Activated CD4-positive, alpha-beta T cell treated with anti-CD3 and anti-CD28 coated beads, Interleukin-2, amount 50 U/mL, for 16 hours (primary cell): ENCODE results near the gene RAB3D.
"Not testable (repeated sequence)": the region's sequence is repeated elsewhere in the genome, so short reads cannot be mapped to it uniquely, and the experiment has no call there.

ENCODE experiments used
- DNase-seq: peaks from one replicate; pipeline ENCODE4 v3.0.0-alpha.2; 2020

The RAB3D gene, protein sequence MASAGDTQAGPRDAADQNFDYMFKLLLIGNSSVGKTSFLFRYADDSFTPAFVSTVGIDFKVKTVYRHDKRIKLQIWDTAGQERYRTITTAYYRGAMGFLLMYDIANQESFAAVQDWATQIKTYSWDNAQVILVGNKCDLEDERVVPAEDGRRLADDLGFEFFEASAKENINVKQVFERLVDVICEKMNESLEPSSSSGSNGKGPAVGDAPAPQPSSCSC

DNA sequence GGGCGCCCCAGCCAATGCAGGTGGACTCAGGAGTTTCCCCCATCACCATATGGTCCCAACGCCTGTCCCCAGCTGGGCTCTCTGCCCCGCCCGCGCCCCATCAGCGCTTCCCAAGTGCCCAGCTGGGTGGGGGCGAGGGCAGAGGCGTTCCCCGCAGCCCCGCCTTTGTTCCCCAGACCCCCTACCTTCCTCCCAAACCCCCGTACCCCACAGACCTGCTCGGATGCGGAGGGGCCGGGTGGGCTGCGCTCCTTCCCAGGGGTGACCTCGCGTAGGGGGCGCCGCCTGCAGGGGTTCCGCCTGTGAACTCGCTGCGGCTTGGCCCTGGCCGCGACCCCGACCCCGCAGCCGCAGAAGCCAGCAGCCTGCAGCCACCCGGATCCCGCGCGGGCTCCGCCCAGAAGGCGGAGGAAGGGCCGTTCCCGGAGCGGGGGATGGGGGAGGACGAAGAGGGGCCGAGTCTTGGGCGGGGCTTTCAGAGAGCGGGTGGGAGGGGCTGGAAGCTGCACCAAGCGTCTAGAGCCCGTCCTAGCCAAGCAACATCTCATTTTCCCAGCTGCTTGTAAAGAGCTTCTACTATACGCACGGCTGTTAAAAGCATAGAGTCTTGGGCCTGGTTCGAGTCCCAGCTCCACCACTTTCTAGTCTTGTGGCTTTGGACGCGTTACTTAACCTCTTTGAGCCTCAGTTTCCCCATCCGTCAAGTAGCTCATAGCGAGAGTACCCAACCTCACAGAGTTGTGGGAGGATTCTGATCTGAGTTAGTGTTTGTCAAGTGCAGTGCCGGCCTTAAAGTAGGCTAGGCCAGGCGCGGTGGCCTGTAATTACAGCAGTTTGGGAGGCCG is at the start of gene RAB3D:
Gene RAB3D (minus strand): TSS at position 404 of the 845 bp plus-strand sequence. CDS start 2,258 bp downstream, outside the sequence.
- peak; percentile 86 for DNase-seq

DNA sequence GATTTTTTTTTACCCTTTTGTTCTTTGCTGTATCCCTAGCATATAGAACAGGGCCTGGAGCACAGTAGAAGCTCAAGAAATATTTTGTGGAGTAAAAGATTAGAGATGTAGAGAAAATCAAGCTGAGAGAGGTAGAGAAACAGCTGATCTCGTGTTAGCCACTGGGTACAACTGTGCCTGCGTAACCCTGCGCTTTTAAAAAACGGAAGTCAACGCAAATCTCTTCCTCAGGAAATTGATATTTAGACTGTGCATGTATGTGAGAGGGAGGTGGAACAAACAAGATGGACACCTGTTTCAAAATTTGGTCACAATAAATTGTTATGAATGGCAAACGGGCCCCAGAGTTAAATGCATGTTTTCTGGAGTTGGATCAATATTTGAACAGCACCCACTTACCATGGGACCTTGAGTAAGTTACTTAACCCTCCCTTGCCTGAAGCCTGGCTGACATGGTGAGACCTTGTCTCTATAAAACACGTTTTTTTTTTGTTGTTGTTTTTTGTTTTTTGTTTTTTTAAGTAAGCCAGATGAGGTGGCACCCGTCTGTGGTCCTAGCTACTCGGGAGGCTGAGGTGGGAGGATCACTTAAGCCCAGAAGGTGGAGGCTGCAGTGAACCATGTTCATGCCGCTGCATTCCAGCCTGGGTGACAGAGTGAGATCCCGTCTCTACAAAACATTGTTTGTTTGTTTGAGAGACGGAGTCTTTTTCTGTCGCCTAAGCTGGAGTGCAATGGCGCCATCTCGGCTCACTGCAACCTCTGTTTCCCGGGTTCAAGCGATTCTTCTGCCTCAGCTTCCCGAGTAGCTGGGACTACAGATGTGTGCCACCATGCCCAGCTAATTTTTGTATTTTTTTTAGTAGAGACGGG is 47.9 kb upstream of the RAB3D start:
- DNase-seq = no peak

DNA sequence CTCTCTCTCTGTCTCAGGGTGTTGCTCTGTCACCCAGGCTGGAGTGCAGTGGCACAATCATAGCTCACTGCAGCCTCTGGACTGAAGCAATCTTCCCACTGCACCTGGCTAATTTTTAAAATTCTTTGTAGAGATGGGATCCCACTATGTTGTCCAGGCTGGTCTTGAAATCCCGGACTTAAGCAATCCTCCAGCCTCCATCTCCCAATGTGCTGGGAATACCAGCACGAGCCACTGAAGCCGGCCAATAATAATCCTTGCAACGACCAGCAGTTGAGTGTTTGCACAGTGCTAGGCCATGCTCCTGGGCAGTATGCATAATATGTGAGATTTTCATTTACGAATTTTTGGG is 45.3 kb upstream of the RAB3D start:
- no peak for DNase-seq

DNA sequence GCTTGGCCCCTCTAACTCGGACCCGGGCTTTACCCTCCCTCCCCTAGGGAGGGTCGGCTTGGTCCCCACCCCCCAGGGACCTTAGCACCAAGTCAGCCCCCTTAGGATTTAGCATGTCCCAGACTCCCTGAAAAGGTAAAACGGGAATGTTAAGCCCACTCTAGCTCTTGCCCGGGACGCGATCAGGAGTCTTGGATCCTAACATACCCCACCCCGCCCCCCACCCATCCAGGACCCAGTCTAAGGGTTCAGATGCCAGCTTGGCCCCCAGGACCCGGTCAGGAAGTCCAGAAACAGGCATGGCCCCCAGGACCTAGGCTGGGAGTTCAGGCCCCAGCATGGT is 44.2 kb upstream of the RAB3D start:
- no peak for DNase-seq

DNA sequence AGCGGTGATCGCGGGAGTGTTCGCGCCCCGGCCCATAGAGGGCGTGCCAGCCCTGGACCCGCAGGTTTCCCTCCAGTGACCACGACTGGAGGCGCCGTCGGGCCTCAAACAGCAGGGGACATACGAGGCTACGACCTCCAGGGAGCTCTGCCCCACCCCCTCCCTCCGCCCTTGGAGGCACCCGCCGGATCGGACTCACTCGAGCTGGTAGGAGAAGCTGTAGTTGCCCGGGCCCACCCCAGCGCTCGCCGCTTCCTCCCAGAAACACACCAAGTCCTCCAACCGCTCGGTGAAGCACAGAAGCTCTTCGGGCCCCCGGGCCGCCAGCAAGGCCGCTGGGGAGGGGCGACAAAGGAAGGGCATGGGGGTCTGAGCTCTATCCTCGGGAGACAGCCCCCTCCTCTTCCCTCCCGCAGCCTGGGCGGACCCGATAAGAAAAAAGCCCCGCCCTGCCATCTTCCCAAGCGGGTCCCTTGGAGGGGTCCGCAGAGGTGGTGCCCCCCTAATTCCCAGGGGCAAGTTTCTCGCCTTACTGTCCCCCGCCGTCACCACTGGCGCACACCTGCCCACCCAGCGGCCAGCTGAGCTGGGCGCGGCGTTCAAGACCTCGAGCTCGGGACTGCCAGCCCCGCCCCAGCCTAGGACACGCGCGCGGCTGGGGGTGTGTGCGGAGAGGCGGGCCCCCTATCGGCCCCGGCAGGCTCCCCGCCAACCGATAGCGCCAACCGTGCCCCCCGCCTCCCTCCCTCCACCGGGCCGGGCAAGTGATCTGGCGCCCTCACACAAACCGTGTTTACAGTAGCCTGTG is 43.6 kb upstream of the RAB3D start:
- peak; percentile 49 for DNase-seq

DNA sequence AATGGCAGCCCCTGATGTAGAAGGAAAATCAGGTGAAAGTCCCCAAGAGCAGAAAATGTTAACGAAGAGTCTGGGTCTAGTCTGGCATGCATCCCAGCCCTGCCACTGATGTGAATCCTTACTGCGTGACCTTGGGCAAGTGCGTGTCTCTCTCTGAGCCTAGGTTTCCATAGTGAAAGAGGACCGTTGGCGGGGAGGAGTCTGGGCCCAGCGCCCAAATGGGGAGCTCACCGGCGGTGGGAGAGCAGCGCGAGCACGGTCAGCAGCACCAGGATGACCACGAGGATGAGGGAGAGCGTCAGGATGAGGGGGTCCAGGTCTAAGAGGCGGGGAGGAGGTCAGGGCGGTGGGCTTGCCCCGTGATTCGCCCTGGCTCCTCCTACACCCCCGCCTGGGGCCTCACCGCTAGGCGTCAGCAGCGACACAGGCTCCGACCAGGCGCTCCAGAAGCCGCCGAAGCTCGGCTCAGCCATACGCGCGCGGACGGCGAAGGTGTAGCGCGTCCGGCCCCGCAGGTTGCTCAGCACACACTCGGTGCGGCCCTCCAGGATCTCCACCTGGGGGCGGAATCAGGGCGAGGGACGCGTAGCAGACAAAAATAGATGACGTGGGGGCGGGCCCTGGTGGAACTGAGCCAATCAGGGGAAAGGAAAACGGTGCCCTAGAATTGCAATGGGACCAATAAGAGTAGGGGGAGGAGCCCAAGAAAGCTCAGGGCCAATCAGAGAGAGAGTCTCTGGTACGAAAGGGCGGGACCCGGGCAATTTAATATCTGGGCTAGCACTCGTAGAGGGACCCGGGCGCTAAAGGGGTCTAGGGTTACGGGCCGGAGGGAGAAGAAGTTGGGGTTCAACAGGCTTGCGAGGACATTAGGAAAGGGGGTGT is 41.4 kb upstream of the RAB3D start:
- peak; percentile 99 for DNase-seq

DNA sequence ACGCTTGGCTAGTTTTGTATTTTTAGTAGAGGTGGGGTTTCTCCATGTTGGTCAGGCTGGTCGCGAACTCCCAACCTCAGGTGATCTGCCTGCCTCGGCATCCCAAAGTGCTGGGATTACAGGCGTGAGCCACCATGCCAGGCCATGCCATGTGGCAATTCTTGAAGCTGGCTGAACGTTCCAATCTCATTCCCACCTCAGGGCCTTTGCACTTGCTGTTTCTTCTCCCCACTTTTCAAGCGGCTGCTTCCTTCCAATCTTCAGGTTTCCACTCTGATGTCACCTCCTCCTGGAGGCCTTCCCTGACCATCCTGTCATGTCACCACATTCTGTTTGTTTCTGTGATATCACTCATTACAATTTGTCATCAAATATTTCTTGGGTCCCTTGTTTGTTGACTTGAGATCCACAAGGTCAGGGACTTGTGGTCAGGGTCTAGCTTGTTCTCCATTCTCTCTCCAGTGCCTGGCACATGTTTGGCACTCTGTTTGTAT is 40.4 kb upstream of the RAB3D start:
- no peak for DNase-seq

DNA sequence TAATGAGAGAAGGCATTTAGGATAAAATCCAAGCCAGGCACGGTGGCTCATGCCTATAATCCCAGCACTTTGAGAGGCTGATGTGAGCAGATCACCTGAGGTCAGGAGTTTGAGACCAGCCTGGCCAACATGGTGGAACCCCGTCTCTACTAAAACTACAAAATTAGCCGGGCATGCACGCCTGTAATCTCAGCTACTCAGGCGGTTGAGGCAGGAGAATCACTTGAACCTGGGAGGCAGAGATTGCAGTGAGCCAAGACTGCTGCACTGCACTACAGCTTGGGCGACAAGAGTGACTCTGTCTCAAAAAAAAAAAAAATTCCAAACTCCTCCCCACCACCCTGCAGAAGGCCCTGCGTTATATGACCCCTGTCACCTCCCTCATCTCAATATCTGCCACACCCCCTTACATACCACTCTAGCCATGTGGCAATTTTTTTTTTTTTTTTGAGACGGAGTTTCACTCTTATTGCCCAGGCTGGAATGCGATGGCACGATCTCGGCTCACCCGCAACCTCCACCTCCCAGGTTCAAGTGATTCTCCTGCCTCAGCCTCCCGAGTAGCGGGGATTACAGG is 39.9 kb upstream of the RAB3D start:
- not testable (repeated sequence) for DNase-seq

DNA sequence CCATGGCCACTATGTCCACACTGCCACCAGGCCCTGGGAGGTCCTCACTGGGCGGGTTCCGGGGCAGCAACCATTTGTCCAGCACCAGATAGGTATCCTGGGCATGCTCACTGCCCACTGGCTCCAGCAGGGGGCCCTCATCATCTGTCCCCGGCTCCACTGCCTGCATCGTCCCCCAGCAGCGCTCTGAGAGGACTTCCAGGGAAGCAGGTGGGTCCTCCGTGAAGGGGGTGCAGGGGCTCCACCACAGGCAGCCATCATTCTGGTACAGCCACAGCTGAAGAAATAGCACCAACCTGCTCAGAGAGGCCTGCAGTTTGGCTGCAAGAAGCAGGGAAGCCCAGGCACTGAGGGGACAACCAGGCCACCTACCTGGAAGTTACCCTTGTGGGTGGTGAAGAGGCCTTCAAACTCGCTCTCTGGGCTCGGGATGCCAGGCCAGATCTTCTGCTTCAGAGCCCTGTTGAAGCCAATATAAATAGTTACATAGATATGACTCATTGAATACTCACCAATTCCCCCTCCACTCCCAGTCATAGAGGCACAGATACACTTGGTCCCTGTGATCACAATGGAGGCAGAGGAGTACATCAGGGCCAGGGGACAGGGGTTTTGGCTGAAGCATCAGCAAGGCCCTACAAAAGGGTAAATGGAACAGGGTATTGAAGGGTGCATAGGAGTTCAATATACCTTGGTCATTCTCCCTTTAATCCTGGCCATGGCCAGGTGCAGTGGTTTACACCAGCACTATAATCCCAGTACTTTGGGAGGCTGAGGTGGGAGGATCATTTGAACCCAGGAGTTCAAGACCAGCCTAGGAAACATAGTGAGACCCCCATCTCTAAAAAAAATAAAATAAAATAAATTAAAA is 39.1 kb upstream of the RAB3D start:
- DNase-seq = no peak

DNA sequence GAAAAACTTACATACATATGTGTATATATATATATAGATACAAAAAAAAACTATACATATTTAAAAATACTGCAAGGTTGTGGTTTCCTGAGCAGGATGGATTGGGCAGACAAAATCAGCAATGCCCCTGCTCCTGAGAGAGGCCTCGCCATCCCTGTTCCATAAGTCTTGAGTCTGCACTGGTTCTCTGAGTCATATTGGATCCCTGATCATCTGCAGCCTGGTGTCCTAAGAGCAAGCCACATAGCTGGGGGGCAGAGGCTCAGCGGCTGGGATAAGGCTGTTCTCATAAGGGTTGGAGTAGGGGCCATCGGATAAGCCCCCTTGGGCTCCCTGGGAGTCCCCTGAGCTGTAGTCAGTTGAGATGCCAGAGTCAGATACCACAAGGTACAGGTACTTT is 38.3 kb upstream of the RAB3D start:
- no peak for DNase-seq

DNA sequence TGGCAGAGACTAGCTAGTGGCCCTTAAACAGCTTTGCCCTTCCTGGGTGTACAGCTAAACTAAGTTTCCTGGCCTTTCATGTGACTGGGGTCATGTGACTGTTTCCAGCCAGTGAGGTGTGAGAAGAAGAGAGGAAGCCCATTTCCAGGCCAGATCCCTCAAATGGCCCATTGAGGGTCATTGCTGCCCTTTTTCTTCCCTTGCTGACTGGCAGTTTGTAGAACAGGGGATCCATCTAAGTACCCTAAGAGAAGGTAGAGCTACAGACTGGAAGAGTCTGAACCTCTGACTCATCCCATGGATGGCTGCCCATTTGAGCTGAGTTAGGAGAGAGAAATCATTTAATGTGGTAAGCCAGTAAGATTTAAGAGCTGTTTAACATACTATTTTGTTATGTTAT is 37.8 kb upstream of the RAB3D start:
- peak; percentile 60 for DNase-seq

DNA sequence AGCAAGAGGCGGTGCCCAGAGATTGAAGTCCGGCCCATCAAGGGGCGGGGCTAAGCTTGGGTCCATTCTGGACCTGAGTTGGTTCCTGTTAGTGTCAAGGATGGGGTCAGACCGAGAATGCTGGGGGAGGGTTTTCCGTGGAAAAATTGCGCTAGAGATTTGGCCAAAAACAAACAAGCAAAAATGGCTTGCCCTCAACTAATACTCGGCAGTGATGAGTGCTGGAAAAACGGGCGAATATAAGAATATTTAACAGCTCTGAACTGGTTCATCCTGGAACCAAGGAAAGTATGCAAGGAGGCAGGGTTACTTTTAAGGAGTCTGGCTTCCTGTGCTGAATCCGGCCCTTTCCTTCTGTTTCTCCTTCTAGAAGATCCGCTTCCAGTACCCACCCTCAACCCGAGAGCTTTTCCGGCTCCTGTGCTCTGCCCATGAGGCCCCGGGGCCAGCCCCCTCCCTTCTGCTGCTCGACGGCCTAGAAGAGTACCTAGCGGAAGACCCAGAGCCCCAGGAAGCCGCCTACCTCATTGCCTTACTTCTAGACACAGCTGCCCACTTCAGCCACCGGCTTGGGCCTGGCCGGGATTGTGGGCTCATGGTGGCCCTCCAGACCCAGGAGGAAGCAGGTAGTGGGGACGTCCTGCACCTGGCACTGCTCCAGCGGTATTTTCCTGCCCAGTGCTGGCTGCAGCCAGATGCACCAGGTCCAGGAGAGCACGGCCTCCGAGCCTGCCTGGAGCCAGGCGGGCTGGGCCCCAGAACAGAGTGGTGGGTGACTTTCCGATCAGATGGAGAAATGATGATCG is 35.9 kb upstream of the RAB3D start:
- DNase-seq = peak; percentile 85

DNA sequence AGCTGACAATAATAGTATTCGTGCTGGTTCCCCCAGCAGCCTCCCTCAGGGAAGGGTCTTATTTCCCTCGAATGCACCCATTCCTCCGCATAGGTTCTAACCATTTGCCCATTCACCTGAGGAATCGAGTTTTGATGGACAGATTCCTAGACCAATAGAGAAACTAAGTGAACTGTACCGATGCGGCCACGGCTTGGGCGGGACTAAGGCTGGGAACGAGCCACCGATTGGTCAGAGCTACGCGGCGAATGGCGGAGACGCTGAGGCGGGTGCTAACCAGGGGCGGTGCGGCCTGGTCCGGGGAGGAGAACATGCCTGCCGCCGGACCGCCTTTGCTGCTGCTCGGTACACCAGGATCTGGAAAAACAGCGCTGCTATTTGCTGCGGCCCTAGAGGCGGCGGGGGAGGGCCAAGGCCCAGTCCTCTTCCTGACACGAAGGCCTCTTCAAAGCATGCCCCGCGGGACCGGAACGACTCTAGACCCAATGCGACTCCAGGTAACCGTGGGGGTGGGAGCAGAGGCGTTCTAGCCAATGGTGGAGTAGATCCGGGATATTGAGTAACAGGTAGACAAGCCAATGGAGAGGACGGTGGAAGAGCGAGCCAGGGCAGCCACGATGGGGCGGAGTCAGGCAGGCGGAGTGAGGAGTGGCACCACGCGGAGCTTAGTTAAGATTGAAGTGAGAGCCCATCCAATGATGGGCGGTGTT is 35.1 kb upstream of the RAB3D start, which contains the start of gene SWSAP1:
Gene SWSAP1 (plus strand): TSS at position 234 of the 710 bp plus-strand sequence. CDS start 15 bp downstream, at position 249.
- DNase-seq = peak; percentile 99

DNA sequence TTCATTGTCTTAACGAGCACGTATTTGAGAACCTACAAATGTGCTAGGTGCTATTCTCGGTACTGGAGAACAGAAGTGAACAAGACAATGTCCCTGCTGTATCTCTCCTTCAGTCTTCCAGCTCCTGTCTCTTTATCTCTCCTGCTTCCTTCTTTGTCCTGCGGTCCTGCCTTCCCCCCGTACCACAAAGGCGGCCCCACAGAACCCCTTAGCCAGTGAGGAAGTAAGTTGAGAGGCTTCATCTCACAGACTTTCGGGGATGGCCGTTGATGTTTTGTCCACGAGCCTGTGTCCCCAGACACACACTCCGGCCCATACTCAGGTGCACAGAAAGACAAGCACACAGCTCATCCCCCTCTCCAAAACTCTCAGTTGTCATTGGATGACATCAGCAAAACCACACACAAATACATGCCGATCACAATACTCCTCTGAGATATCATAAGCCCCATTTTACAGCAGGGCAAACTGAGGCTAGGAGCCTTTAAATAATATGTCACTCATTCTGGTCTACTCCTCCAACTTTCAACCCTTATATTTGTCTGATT is 34.5 kb upstream of the RAB3D start:
- DNase-seq = no peak

DNA sequence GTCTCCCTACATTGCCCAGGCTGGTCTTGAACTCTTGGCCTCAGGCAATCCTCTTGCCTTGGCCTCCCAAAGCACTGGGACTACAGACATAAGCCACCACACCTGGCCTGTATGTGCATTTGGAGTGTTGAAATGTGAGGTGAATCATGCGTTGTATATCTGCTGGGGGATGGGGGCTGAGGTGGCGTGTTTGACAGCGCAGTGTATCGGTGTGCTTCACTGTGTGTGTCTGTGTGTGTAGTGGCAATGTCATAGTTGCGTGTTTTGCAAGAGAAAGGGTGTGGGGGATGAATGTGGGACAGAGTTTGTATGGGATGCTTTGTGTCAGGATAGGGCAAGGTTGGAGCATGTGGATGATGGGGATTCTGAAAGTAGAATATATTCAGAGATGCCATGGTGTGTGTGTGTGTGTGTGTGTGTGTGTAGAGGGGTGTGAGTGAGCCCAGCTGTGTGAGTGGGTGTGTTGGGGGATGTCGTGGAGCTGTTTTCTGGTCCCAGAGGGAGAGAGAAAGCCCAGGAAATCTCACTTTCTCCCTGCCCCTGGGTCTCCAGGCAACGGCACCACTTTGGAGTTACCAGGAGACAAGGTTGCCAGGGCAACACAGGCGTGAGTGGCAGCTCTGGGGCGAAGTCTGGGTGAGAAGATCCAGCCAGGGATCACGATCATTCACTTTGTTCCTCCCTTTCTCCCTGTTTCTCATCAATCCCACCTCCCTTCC is 33.9 kb upstream of the RAB3D start:
- no peak for DNase-seq

DNA sequence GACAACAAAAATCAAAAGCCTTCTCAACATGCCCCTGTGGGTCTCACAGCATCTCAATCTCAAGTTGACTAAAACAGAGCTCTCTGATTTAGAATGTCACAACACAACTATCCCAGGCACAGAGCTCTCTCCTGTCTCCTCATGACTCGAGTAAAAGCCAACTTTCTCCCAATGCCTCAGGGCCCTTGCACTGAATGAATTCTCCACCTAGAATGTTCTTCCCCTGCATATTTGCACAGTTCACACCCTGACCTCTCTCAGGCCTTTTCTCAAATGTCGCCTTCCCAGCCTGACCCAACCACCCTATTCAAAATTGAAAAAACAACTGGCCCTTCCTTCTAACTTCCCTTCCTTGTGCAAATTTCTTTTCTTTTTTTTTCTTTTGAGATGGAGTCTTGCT is 31.3 kb upstream of the RAB3D start:
- no peak for DNase-seq

DNA sequence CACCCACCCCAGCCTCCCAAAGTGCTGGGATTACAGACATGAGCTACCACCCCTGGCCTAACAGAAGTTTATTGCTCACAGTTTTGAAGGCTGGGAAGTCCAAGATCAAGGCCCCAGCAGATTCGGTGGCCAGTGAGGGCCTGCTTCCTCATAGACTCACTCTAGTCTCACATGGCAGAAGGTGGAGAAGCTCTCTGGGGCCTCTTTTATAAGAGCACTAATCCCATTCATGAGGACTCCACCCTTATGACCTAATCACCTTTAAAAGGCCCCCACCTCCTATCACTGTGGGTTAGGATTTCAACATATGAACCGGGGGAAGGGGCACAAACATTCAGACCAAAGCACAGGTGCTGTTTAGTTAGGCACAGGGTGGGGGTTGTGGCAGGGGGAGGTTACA is 28.1 kb upstream of the RAB3D start:
- no peak for DNase-seq
